A549 (cell line): Measurements from ENCODE around the gene UBE2O. TPM values are rescaled to one million over a fixed set of nuclear protein-coding genes. Genes with fewer than 3 reads are reported as not detected.

ENCODE experiments used
- ATAC-seq, 2 experiments: fragments of 200-7000 bp in 1 of 2; fragments of >200 bp in 1 of 2; cut with Nextera tagmentation in 1 of 2; cut with Tn5 transposase in 1 of 2; 3 replicates each; pipeline versions ENCODE4 v1.8.0 to v1.9.1; 2018 to 2020; ENCODE audit warnings: mild to moderate bottlenecking in 1 of 2, moderate library complexity in 1 of 2
- CTCF ChIA-PET: fragments of 300-600 bp; sonication (Branson Sonifier 250); formaldehyde crosslinking; extraction: SDS; loops from one replicate; lab custom pipeline; 2021; ENCODE audit warnings: antibody characterized with exemption, inconsistent platforms; lab: Yijun Ruan, JAX
- POLR2A ChIA-PET: fragments of 350-600 bp; formaldehyde crosslinking; extraction: SDS; loops from one replicate; lab custom pipeline; 2021; ENCODE audit warnings: antibody characterized with exemption, inconsistent platforms; lab: Yijun Ruan, JAX
- DNase-seq, 2 experiments: peaks; one replicate each; pipeline versions ENCODE4 v3.0.0 to v3.0.0-alpha.2; 2011 to 2016; ENCODE audit warnings: low read depth in 1 of 2, low spot score in 1 of 2
- FAIRE-seq: peaks from 2 replicates; lab custom pipeline; 2011; peaks lifted over from hg19 to GRCh38; lab: Jason Lieb, UNC
- H3K27ac ChIP-seq, 2 experiments: fragments of >200 bp; sonication (Bioruptor Twin); formaldehyde crosslinking; 3 replicates each; pipeline ENCODE4 v1.5.1; 2016 to 2017
- H3K4me1 ChIP-seq: fragments of >200 bp; sonication (Bioruptor Twin); formaldehyde crosslinking; 3 replicates; pipeline ENCODE4 v1.6.1; 2016
- H3K4me2 ChIP-seq: fragments of >200 bp; sonication (Bioruptor Twin); formaldehyde crosslinking; 3 replicates; pipeline ENCODE4 v1.6.1; 2016
- H3K4me3 ChIP-seq: fragments of >200 bp; sonication (Bioruptor Twin); formaldehyde crosslinking; 3 replicates; pipeline ENCODE4 v1.5.1; 2016
- H3K9me3 ChIP-seq: fragments of >200 bp; sonication (Bioruptor Twin); formaldehyde crosslinking; 3 replicates; pipeline ENCODE4 v1.6.1; 2016
- BHLHE40 ChIP-seq: IDR thresholded peaks from 2 replicates; pipeline ENCODE4 v1.6.1; 2012; ENCODE audit warnings: low read depth, low read length, inconsistent platforms
- CBX8 ChIP-seq: fragments of 200-600 bp; sonication (generic); IDR thresholded peaks from 2 replicates; pipeline ENCODE4 v1.6.1; 2016
- CHD4 ChIP-seq: fragments of 200-600 bp; sonication (generic); IDR thresholded peaks from 2 replicates; pipeline ENCODE4 v1.6.1; 2016; ENCODE audit warnings: antibody characterized with exemption, mild to moderate bottlenecking, borderline replicate concordance
- EHMT2 ChIP-seq: fragments of 200-600 bp; sonication (generic); IDR thresholded peaks from 2 replicates; pipeline ENCODE4 v1.6.1; 2016; ENCODE audit warnings: antibody characterized with exemption, low read depth, mild to moderate bottlenecking, moderate library complexity
- FOSL2 ChIP-seq, 2 experiments: fragments of 450-650 bp in 1 of 2; fragments of >200 bp in 1 of 2; sonication (Bioruptor Twin) in 1 of 2; formaldehyde crosslinking; IDR thresholded peaks; 2 replicates each; pipeline versions ENCODE4 v1.5.0 to v1.6.1; 2016 to 2020; ENCODE audit warnings: mild to moderate bottlenecking in 1 of 2, moderate library complexity in 1 of 2
- GATA3 ChIP-seq: IDR thresholded peaks from 2 replicates; pipeline ENCODE4 v1.6.1; 2012; ENCODE audit warnings: borderline replicate concordance
- HOXA7 ChIP-seq: fragments of 250-450 bp; sonication (Bioruptor Pico); IDR thresholded peaks from 2 replicates; pipeline ENCODE4 v1.5.0; 2020; ENCODE audit warnings: mild to moderate bottlenecking, moderate library complexity
- HOXB5 ChIP-seq: fragments of 250-450 bp; sonication (Bioruptor Pico); IDR thresholded peaks from 2 replicates; pipeline ENCODE4 v1.5.0; 2020; ENCODE audit warnings: mild to moderate bottlenecking, moderate library complexity
- JUN ChIP-seq, 2 experiments: fragments of >200 bp; sonication (Bioruptor Twin); formaldehyde crosslinking; IDR thresholded peaks; 2 replicates in 1 of 2; 3 replicates in 1 of 2; pipeline ENCODE4 v1.6.1; 2016 to 2017
- MAFK ChIP-seq: fragments of 450-650 bp; IDR thresholded peaks from 2 replicates; pipeline ENCODE4 v1.6.1; 2014; ENCODE audit not compliant: partially characterized antibody
- MYC ChIP-seq: IDR thresholded peaks from 2 replicates; pipeline ENCODE4 v1.6.1; 2012; ENCODE audit warnings: mild to moderate bottlenecking, inconsistent platforms, low read length, improper control_type of control experiment, borderline replicate concordance
- NR3C1 ChIP-seq: fragments of >200 bp; sonication (Bioruptor Twin); formaldehyde crosslinking; IDR thresholded peaks from 3 replicates; pipeline ENCODE4 v1.6.1; 2017
- RNF2 ChIP-seq: fragments of 200-600 bp; sonication (generic); IDR thresholded peaks from 2 replicates; pipeline ENCODE4 v1.6.1; 2016; ENCODE audit warnings: low read depth, mild to moderate bottlenecking, antibody characterized with exemption, moderate library complexity, borderline replicate concordance
- SMC3 ChIP-seq: fragments of >200 bp; sonication (Bioruptor Twin); formaldehyde crosslinking; IDR thresholded peaks from 3 replicates; pipeline ENCODE4 v1.6.1; 2018; ENCODE audit warnings: inconsistent platforms
- ZFP36 ChIP-seq: fragments of 450-650 bp; IDR thresholded peaks from 2 replicates; pipeline ENCODE4 v1.6.1; 2014; ENCODE audit warnings: borderline replicate concordance; ENCODE audit not compliant: partially characterized antibody
- WGBS: methylation state at CpG from one replicate; pipeline ENCODE4 v1.1.6; 2017; ENCODE audit errors: missing lambda C conversion rate; 5-methylcytosine and 5-hydroxymethylcytosine counted together
- polyA plus RNA-seq, 4 experiments: library from polyadenylated mRNA; depleted of rRNA in 3 of 4; stranded (reverse); fragments of >200 nt; fragmentation: RNase III in 1 of 4; extraction: RNeasy Plus Mini Kit Qiagen cat#74134 plus additional on column Dnase treatment in 1 of 4; gene quantifications; 2 replicates in 3 of 4; 3 replicates in 1 of 4; pipeline ENCODE4 v1.2.3, GENCODE V29; 2011 to 2017
- TF ChIP-seq, protein P1 (sequence below): IDR thresholded peaks from 2 replicates; pipeline ENCODE4 v1.6.1; 2012
- TF ChIP-seq, protein P2 (sequence below): fragments of 150-350 bp; IDR thresholded peaks from 2 replicates; pipeline ENCODE4 v1.6.1; 2014; ENCODE audit warnings: low read depth, mild to moderate bottlenecking, low read length
- TF ChIP-seq, protein P3 (sequence below): fragments of 450-650 bp; IDR thresholded peaks from 2 replicates; pipeline ENCODE4 v1.6.1; 2014; ENCODE audit warnings: antibody characterized with exemption
- TF ChIP-seq, protein P4 (sequence below): fragments of 250-450 bp; sonication (Bioruptor Pico); IDR thresholded peaks from 2 replicates; pipeline ENCODE4 v1.5.0; 2020; ENCODE audit warnings: low read depth, mild to moderate bottlenecking, moderate library complexity

UBE2O gene
- polyA plus RNA-seq, 2 of the 4 experiments (the other 2 are of a cell fraction) = 22.0 to 25.7 TPM

DNA sequence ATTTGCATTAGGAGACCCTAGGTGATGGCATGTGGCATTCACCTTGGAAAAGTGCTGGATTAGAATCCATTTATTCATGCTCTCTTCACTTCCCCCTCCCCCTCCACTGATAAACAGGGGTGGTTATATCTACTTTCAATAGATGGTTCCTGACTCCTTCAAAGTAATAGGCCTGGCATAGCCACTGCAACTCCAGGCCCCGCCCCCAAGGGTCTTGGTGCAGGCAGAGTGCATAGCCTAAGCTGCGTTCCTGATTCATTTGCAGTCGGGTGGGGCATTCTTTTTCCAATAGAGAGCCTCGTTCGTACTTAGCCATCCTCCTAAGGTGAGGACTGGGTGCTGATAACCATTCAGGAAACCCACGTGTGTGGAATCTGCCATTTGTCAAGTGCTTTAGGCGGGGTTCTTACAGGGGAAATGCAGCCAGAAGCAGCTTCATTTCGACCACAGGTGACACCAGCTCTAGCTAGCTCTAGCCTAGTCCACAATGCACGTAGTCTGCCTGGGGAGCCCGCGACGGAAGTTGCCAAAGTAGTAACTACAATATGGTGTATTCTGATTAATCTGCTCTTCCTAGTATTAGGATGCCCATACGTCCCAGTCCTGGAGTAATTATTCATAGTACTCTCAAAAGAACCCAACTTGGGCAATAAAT, 11.1 kb downstream of the UBE2O start:
- DNase-seq (no peak), ATAC-seq (no peak)
- CTCF ChIA-PET = interaction anchor here (0.6 to 41.7 kb wide), 5 partner anchors 17 to 217 kb away, joined by 3 to 1994 read pairs (median 99); partner anchors contain the start of genes AANAT and RHBDF2
- no peak overlapping the region for H3K4me2 ChIP-seq
- H3K9me3 ChIP-seq = no peaks in the 10 kb centered on the region
- H3K4me1 ChIP-seq = peaks cover 65% of the 10 kb centered on the region
- TF ChIP-seq RNF2 (no peak), CHD4 (no peak), FOSL2 (IDR thresholded peaks at IDR 0.05) (no peak), FOSL2 (CRISPR knock-in tag; IDR thresholded peaks at IDR 0.05) (no peak)
- TF ChIP-seq, all 56 proteins: peak for 0
- FAIRE-seq = no peak
- H3K4me3 ChIP-seq = no peak overlapping the region
- POLR2A ChIA-PET = no interaction called here
- WGBS = 91% methylated on average over 13 of the region's 13 CpGs
- no peak overlapping the region; a peak in 1 of 6 replicates for H3K27ac ChIP-seq

DNA sequence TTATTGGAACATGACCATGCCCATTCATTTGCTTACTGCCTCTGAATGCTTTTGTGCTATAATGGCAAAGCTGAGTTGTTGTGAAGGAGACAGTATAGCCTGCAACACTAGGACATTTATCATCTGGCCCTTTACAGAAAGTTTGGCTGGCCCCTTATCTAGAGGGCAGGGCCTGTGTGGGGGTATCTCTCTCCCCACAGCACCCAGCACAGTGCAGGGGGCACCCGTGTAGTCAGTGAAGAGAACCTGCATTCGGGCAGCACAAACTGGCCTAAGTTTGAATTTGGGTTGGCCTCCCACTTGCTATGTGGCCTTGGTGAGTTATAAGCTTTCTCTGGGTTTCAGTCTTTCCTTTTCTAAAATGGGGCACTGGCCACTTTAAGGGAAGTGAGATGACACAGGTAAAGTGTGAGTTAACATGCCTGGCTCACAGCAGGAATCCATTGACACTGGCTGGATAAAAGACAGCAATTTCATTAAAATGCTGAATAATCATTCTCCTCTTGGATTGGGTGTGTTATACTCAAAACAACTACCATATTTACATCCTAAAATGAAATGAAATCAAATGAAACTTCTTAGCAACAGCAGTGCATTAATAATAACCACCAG, 12.1 kb downstream of the UBE2O start:
- TF ChIP-seq JUN (IDR thresholded peaks at IDR 0.05) (no peak), MAFK (peak; percentile 86), HOXA7 (CRISPR knock-in tag) (no peak)
- TF ChIP-seq, all 56 proteins: peak for 1
- FAIRE-seq (no peak), DNase-seq (no peak), ATAC-seq (no peak)
- Histone ChIP-seq H3K4me1 (peaks cover 57% of the 10 kb centered on the region), H3K27ac (peak overlapping the region in 1 of 2 experiments; percentile 20; a peak in 2 of 6 replicates), H3K9me3 (no peaks in the 10 kb centered on the region), H3K4me2 (no peak overlapping the region), H3K4me3 (no peak overlapping the region)
- 78% methylated on average over 2 of the region's 2 CpGs for WGBS
- ChIA-PET CTCF (interaction anchor here (0.8 to 35.0 kb wide), 3 partner anchors 18 to 241 kb away, joined by 3 to 1107 read pairs (median 26); no protein-coding TSS in a partner anchor), POLR2A (no interaction called here)

DNA sequence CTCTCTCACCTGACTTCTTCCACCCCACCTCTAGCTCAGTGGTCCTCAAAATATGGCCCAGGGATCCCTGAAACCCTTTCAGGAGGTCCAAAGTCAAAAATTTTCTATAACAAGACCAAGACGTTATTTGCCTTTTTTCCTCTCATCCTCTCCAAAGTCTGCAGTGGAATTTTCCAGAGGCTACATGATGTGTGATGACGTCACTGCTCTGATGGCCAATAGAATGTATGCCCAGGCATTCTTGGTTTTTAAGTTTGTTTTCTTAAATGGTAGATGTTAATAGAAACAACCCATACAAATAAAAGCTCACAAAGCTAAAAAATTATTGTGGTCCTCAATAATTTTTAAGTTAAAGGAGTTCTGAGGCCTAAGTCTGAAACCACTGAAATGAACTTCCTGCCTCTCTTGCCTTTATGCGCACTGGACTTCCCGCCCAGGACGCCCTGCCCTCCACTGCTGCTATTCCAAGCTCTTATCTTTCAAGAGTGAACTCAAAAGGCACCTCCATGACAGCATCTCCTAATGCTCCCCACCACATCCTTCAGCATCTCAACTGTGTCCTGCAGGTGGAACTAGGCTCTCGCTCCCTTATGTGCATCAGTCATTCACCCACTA, 13.5 kb downstream of the UBE2O start:
- no peak overlapping the region for H3K27ac ChIP-seq
- H3K4me2 ChIP-seq = no peak overlapping the region
- peaks cover 43% of the 10 kb centered on the region for H3K4me1 ChIP-seq
- CTCF ChIA-PET = interaction anchor here (0.9 to 35.0 kb wide), 6 partner anchors 9 to 84 kb away, joined by 3 to 1107 read pairs (median 7); no protein-coding TSS in a partner anchor
- TF ChIP-seq EHMT2 (no peak), BHLHE40 (no peak)
- TF ChIP-seq, all 56 proteins: peak for 0
- Histone ChIP-seq H3K4me3 (no peak overlapping the region), H3K9me3 (no peaks in the 10 kb centered on the region)
- 90% methylated on average over 6 of the region's 6 CpGs for WGBS
- DNase-seq = no peak
- no peak for FAIRE-seq
- POLR2A ChIA-PET = no interaction called here
- no peak for ATAC-seq

DNA sequence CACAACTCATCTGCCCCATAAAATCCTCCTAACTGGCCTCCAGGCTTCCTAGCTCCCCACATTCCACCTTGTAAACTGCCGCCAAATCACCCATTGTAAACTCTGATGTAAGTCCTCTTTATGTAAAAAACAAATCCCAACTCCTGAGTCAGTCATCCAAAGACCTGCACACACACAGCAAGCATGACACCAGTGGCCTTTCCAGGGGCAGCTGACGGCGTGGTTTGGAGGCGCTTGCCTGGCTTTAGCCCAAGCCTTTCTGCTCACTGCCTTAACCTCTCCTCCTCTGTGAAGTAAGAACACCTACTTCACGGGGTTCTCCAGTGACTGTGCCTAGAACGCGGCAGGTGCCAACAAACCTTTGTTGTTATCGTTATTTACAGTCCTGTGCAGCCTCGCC, 14.0 kb downstream of the UBE2O start:
- WGBS = 79% methylated on average over 9 of the region's 9 CpGs
- no peak for ATAC-seq
- Histone ChIP-seq H3K4me2 (no peak overlapping the region), H3K27ac (no peak overlapping the region), H3K4me1 (peaks cover 38% of the 10 kb centered on the region), H3K9me3 (no peaks in the 10 kb centered on the region)
- POLR2A ChIA-PET = no interaction called here
- TF ChIP-seq ZFP36 = no peak
- TF ChIP-seq, protein P1, sequence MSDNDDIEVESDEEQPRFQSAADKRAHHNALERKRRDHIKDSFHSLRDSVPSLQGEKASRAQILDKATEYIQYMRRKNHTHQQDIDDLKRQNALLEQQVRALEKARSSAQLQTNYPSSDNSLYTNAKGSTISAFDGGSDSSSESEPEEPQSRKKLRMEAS = no peak
- TF ChIP-seq, protein P2, sequence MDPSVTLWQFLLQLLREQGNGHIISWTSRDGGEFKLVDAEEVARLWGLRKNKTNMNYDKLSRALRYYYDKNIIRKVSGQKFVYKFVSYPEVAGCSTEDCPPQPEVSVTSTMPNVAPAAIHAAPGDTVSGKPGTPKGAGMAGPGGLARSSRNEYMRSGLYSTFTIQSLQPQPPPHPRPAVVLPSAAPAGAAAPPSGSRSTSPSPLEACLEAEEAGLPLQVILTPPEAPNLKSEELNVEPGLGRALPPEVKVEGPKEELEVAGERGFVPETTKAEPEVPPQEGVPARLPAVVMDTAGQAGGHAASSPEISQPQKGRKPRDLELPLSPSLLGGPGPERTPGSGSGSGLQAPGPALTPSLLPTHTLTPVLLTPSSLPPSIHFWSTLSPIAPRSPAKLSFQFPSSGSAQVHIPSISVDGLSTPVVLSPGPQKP = no peak
- no peak for TF ChIP-seq CBX8
- no peak for TF ChIP-seq HOXB5 (CRISPR knock-in tag)
- no peak for TF ChIP-seq CHD4
- no peak for TF ChIP-seq MYC
- no peak for TF ChIP-seq JUN (IDR thresholded peaks at IDR 0.05)
- no peak for TF ChIP-seq RNF2
- TF ChIP-seq NR3C1 = no peak
- TF ChIP-seq, protein P3, sequence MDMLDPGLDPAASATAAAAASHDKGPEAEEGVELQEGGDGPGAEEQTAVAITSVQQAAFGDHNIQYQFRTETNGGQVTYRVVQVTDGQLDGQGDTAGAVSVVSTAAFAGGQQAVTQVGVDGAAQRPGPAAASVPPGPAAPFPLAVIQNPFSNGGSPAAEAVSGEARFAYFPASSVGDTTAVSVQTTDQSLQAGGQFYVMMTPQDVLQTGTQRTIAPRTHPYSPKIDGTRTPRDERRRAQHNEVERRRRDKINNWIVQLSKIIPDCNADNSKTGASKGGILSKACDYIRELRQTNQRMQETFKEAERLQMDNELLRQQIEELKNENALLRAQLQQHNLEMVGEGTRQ = no peak
- TF ChIP-seq MAFK = no peak
- no peak for TF ChIP-seq SMC3
- no peak for TF ChIP-seq GATA3
- TF ChIP-seq, protein P4, sequence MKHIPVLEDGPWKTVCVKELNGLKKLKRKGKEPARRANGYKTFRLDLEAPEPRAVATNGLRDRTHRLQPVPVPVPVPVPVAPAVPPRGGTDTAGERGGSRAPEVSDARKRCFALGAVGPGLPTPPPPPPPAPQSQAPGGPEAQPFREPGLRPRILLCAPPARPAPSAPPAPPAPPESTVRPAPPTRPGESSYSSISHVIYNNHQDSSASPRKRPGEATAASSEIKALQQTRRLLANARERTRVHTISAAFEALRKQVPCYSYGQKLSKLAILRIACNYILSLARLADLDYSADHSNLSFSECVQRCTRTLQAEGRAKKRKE = no peak
- TF ChIP-seq, all 56 proteins: peak for 0
- FAIRE-seq (no peak), DNase-seq (no peak)
- CTCF ChIA-PET = interaction anchor here (0.5 to 35.0 kb wide), 9 partner anchors 10 to 218 kb away, joined by 3 to 1107 read pairs (median 4); no protein-coding TSS in a partner anchor
- no peak overlapping the region for H3K4me3 ChIP-seq
